Measurements from ENCODE around the gene CCDC66. TPM values are rescaled to one million over a fixed set of nuclear protein-coding genes. Genes with fewer than 3 reads are reported as not detected.

Gene CCDC66
- total and polyA plus RNA-seq, 12 donors, result 4.7 to 18.6 (median 12.8) TPM

- DNase-seq, result no peak
- no peak for ATAC-seq
These were observed 59.6 kb downstream of the CCDC66 start for GRCh38 chr3:56616478-56617006.

GRCh38 chr3:56620371-56620770, 63.4 kb downstream of the CCDC66 start:
- intact Hi-C loops (cut with DNase I), result no loop called here
- Histone ChIP-seq H3K27me3 (no peaks in the 10 kb centered on the region), H3K9me3 (no peaks in the 10 kb centered on the region), H3K4me3 (no peak overlapping the region), H3K36me3 (peaks cover 0 to 100% (median 49%) of the 10 kb centered on the region in 9 donors), H3K4me1 (peaks cover 0 to 4% (median 0%) of the 10 kb centered on the region in 9 donors), H3K27ac (no peak overlapping the region)
- 95 to 97% methylated on average over 2 of the region's 2 CpGs for WGBS, 2 donors
- ATAC-seq, result no peak
- DNase-seq, result no peak
- TF ChIP-seq CTCF (IDR thresholded peaks at IDR 0.05), result no peak

More at GRCh38 chr3:56616478-56617006, 59.6 kb downstream of the CCDC66 start:
- Histone ChIP-seq H3K27me3 (no peaks in the 10 kb centered on the region), H3K27ac (no peak overlapping the region), H3K9me3 (no peaks in the 10 kb centered on the region), H3K4me3 (no peak overlapping the region), H3K4me1 (peaks cover 0 to 7% (median 0%) of the 10 kb centered on the region in 9 donors), H3K36me3 (peaks cover 0 to 87% (median 35%) of the 10 kb centered on the region in 9 donors)
- no peak for TF ChIP-seq CTCF (IDR thresholded peaks at IDR 0.05)
- intact Hi-C loops (cut with DNase I), result no loop called here
- 92 to 94% methylated on average over 2 of the region's 2 CpGs for WGBS, 2 donors

GRCh38 chr3:56621681-56622080, 64.7 kb downstream of the CCDC66 start:
- no peak overlapping the region for H3K4me3 ChIP-seq
- peaks cover 0 to 4% (median 0%) of the 10 kb centered on the region in 9 donors for H3K4me1 ChIP-seq
- no peaks in the 10 kb centered on the region for H3K27me3 ChIP-seq
- H3K36me3 ChIP-seq, result peaks cover 0 to 100% (median 58%) of the 10 kb centered on the region in 9 donors
- DNase-seq, result no peak
- TF ChIP-seq CTCF (IDR thresholded peaks at IDR 0.05), result no peak
- H3K9me3 ChIP-seq, result no peaks in the 10 kb centered on the region
- WGBS, 2 donors, result 70 to 84% methylated on average over 3 of the region's 3 CpGs
- no peak for ATAC-seq
- intact Hi-C loops (cut with DNase I), result no loop called here
- H3K27ac ChIP-seq, result no peak overlapping the region

GRCh38 chr3:56622381-56622780, 65.4 kb downstream of the CCDC66 start:
- Histone ChIP-seq H3K27ac (no peak overlapping the region), H3K27me3 (no peaks in the 10 kb centered on the region), H3K9me3 (no peaks in the 10 kb centered on the region), H3K4me3 (no peak overlapping the region), H3K36me3 (peaks cover 0 to 100% (median 57%) of the 10 kb centered on the region in 9 donors), H3K4me1 (peaks cover 0 to 4% (median 0%) of the 10 kb centered on the region in 9 donors)
- 97% methylated on average over 3 of the region's 3 CpGs for WGBS, 2 donors
- intact Hi-C loops (cut with DNase I), result no loop called here
- TF ChIP-seq CTCF (IDR thresholded peaks at IDR 0.05), result no peak
- ATAC-seq (no peak), DNase-seq (no peak)

Measured in heart right ventricle (tissue), 16 donors.